MM.1S (cell line): ENCODE data around the gene KCNMA1.

ENCODE experiments used
- DNase-seq: peaks from one replicate; pipeline ENCODE4 v3.0.0-alpha.2; 2015
- H2AFZ ChIP-seq: fragments of 300-600 bp; sonication (generic); 2 replicates; pipeline ENCODE4 v1.6.0; 2016; ENCODE audit warnings: antibody characterized with exemption, low read length
- H3F3A ChIP-seq: fragments of 300-600 bp; sonication (generic); 2 replicates; pipeline ENCODE4 v1.6.1; 2016; ENCODE audit warnings: mild to moderate bottlenecking, antibody characterized with exemption, low read length, moderate library complexity, mixed read lengths; ENCODE audit not compliant: insufficient read depth
- H3K27ac ChIP-seq: fragments of 300-600 bp; sonication (generic); 2 replicates; pipeline ENCODE4 v1.5.1; 2016; ENCODE audit warnings: mild to moderate bottlenecking, low read length
- H3K27me3 ChIP-seq: fragments of 300-600 bp; sonication (generic); replicated peaks from 2 replicates; pipeline ENCODE4 v1.6.0; 2016; ENCODE audit warnings: low read length; ENCODE audit not compliant: insufficient read depth
- H3K36me3 ChIP-seq: fragments of 300-600 bp; sonication (generic); replicated peaks from 2 replicates; pipeline ENCODE4 v1.6.1; 2016; ENCODE audit warnings: mild to moderate bottlenecking, low read length, mixed read lengths; ENCODE audit not compliant: insufficient read depth
- H3K4me1 ChIP-seq: fragments of 300-600 bp; sonication (generic); 2 replicates; pipeline ENCODE4 v1.6.1; 2016; ENCODE audit warnings: low read length, mixed read lengths
- H3K4me2 ChIP-seq: fragments of 300-600 bp; sonication (generic); 2 replicates; pipeline ENCODE4 v1.6.0; 2016; ENCODE audit warnings: low read depth, low read length
- H3K4me3 ChIP-seq: fragments of 300-600 bp; sonication (generic); 2 replicates; pipeline ENCODE4 v1.5.1; 2016; ENCODE audit warnings: low read length, mixed read lengths
- H3K79me2 ChIP-seq: fragments of 300-600 bp; sonication (generic); 2 replicates; pipeline ENCODE4 v1.6.1; 2016; ENCODE audit warnings: mixed run types, low read length, mixed read lengths
- H3K9ac ChIP-seq: fragments of 300-600 bp; sonication (generic); 2 replicates; pipeline ENCODE4 v1.6.1; 2016; ENCODE audit warnings: low read length, mixed read lengths
- H3K9me2 ChIP-seq: fragments of 300-600 bp; sonication (generic); replicated peaks from 2 replicates; pipeline ENCODE4 v1.6.1; 2016; ENCODE audit warnings: mild to moderate bottlenecking, low read length, mixed read lengths; ENCODE audit not compliant: insufficient read depth
- H3K9me3 ChIP-seq: fragments of 300-600 bp; sonication (generic); replicated peaks from 2 replicates; pipeline ENCODE4 v1.6.1; 2016; ENCODE audit warnings: mild to moderate bottlenecking, low read length, mixed read lengths; ENCODE audit not compliant: insufficient read depth
- H4K20me1 ChIP-seq: fragments of 300-600 bp; sonication (generic); 2 replicates; pipeline ENCODE4 v1.6.1; 2016; ENCODE audit warnings: mild to moderate bottlenecking, low read length, moderate library complexity, mixed read lengths; ENCODE audit not compliant: insufficient read depth
- CTCF ChIP-seq: fragments of 300-600 bp; sonication (generic); IDR thresholded peaks from 2 replicates; pipeline ENCODE4 v1.5.1; 2016; ENCODE audit warnings: antibody characterized with exemption, low read length, mixed read lengths
- EZH2 ChIP-seq: fragments of 300-600 bp; sonication (generic); optimal IDR thresholded peaks from 2 replicates; pipeline ENCODE3; 2017; ENCODE audit warnings: low read depth, mild to moderate bottlenecking, antibody characterized with exemption, low read length, mixed read lengths
- EZH2phosphoT487 ChIP-seq: fragments of 300-600 bp; sonication (generic); IDR thresholded peaks from 2 replicates; pipeline ENCODE4 v1.6.1; 2018; ENCODE audit warnings: antibody characterized with exemption, low read length

KCNMA1 gene

GRCh38 chr10:77501152-77501845 lies 136.3 kb downstream of the KCNMA1 start:
- Histone ChIP-seq H4K20me1 (no peaks in the 10 kb centered on the region), H3K9me3 (no peaks in the 10 kb centered on the region), H3K9ac (no peak overlapping the region), H3K79me2 (no peaks in the 10 kb centered on the region), H3F3A (no peaks in the 10 kb centered on the region), H3K4me2 (no peak overlapping the region), H3K36me3 (no peaks in the 10 kb centered on the region), H3K27ac (no peak overlapping the region), H3K4me3 (no peak overlapping the region), H3K9me2 (no peaks in the 10 kb centered on the region), H3K4me1 (no peaks in the 10 kb centered on the region), H3K27me3 (no peaks in the 10 kb centered on the region), H2AFZ (no peak overlapping the region)
- DNase-seq: no peak
- TF ChIP-seq EZH2phosphoT487: no peak

GRCh38 chr10:77500754-77501151 lies 136.9 kb downstream of the KCNMA1 start:
- no peak overlapping the region for H3K27ac ChIP-seq
- H3K79me2 ChIP-seq: no peaks in the 10 kb centered on the region
- no peak overlapping the region for H3K4me2 ChIP-seq
- H3K36me3 ChIP-seq: no peaks in the 10 kb centered on the region
- H2AFZ ChIP-seq: no peak overlapping the region
- H3K9me3 ChIP-seq: no peaks in the 10 kb centered on the region
- H3F3A ChIP-seq: no peaks in the 10 kb centered on the region
- H3K9me2 ChIP-seq: no peaks in the 10 kb centered on the region
- no peak for TF ChIP-seq CTCF
- TF ChIP-seq EZH2: no peak
- no peak for TF ChIP-seq EZH2phosphoT487
- H4K20me1 ChIP-seq: no peaks in the 10 kb centered on the region
- H3K27me3 ChIP-seq: no peaks in the 10 kb centered on the region
- DNase-seq: no peak
- no peak overlapping the region for H3K4me3 ChIP-seq
- H3K9ac ChIP-seq: no peak overlapping the region
- no peaks in the 10 kb centered on the region for H3K4me1 ChIP-seq

- H3K79me2 ChIP-seq: no peaks in the 10 kb centered on the region
- H3K27me3 ChIP-seq: no peaks in the 10 kb centered on the region
- no peak for DNase-seq
- no peaks in the 10 kb centered on the region for H3K4me1 ChIP-seq
- H3K4me2 ChIP-seq: no peak overlapping the region
- H3F3A ChIP-seq: no peaks in the 10 kb centered on the region
- no peaks in the 10 kb centered on the region for H4K20me1 ChIP-seq
- no peak overlapping the region for H3K4me3 ChIP-seq
- H3K9me2 ChIP-seq: no peaks in the 10 kb centered on the region
- no peak overlapping the region for H2AFZ ChIP-seq
- no peaks in the 10 kb centered on the region for H3K9me3 ChIP-seq
- TF ChIP-seq EZH2phosphoT487 (no peak), EZH2 (no peak), CTCF (no peak)
- no peak overlapping the region for H3K9ac ChIP-seq
- no peaks in the 10 kb centered on the region for H3K36me3 ChIP-seq
- H3K27ac ChIP-seq: no peak overlapping the region
Measured at GRCh38 chr10:77498829-77499228, 138.8 kb downstream of the KCNMA1 start.

- no peak overlapping the region for H3K9ac ChIP-seq
- no peaks in the 10 kb centered on the region for H3F3A ChIP-seq
- no peaks in the 10 kb centered on the region for H3K79me2 ChIP-seq
- H3K36me3 ChIP-seq: no peaks in the 10 kb centered on the region
- no peaks in the 10 kb centered on the region for H3K4me1 ChIP-seq
- TF ChIP-seq EZH2phosphoT487 (no peak), CTCF (no peak), EZH2 (no peak)
- H3K4me3 ChIP-seq: no peak overlapping the region
- no peak overlapping the region for H2AFZ ChIP-seq
- no peaks in the 10 kb centered on the region for H3K9me2 ChIP-seq
- H3K27me3 ChIP-seq: no peaks in the 10 kb centered on the region
- no peak for DNase-seq
- H3K4me2 ChIP-seq: no peak overlapping the region
- no peaks in the 10 kb centered on the region for H4K20me1 ChIP-seq
- H3K9me3 ChIP-seq: no peaks in the 10 kb centered on the region
- H3K27ac ChIP-seq: no peak overlapping the region
Measured at GRCh38 chr10:77498210-77498609, 139.4 kb downstream of the KCNMA1 start.
